Measurements from ENCODE around the gene DCTN3. TPM values are rescaled to one million over a fixed set of nuclear protein-coding genes. Genes with fewer than 3 reads are reported as not detected.

Gene DCTN3
- total and polyA plus RNA-seq, 10 of the 15 experiments (the other 5 are each of a cell fraction or from before 2014, with no cell fraction given), result 19.0 to 120 (median 71.8) TPM

GRCh38 chr9:34572628-34573027 lies 47.7 kb downstream of the DCTN3 start (continued):
- TF ChIP-seq ZBTB40 (IDR thresholded peaks at IDR 0.05; ENCODE audit: borderline replicate concordance) (no peak), ASH2L (IDR thresholded peaks at IDR 0.05; ENCODE audit: borderline replicate concordance, low read depth) (no peak)

- no peaks in the 10 kb centered on the region for H3K4me1 ChIP-seq (ENCODE audit: control insufficient read depth, insufficient read depth, low read length)
- FAIRE-seq (no peak), ATAC-seq (no peak), DNase-seq (ENCODE audit: low read depth, low spot score) (no peak)
- H3K4me3 ChIP-seq, result no peak overlapping the region
- CTCF ChIA-PET, result no interaction called here
- peaks cover 4 to 7% of the 10 kb centered on the region in 2 experiments; a peak in 3 of 4 replicates for H3K27me3 ChIP-seq (replicated peaks in 1 of 2; ENCODE audit: control insufficient read depth in 2 of 2, insufficient read depth in 2 of 2, low read length in 1 of 2)
- intact Hi-C loops (cut with micrococcal nuclease; ENCODE audit: unreplicated experiment) (no loop called here), in situ Hi-C loops (cut with MboI) (no loop called here)
- no TSS peak for BruUV-seq (replicated peaks)
- H3K4me2 ChIP-seq (ENCODE audit: control insufficient read depth, insufficient read depth), result no peak overlapping the region
- peaks cover 3% of the 10 kb centered on the region; the same call in 1 of the 2 replicates for H4K20me1 ChIP-seq (ENCODE audit: control insufficient read depth, insufficient read depth)
- POLR2A ChIA-PET, result no interaction called here
- H3K27ac ChIP-seq (ENCODE audit: control insufficient read depth, insufficient read depth), result no peak overlapping the region
- no peaks in the 10 kb centered on the region for H3K9me3 ChIP-seq (replicated peaks; ENCODE audit: control insufficient read depth, insufficient read depth, low read length)
- H3K36me3 ChIP-seq (ENCODE audit: control insufficient read depth in 2 of 2, insufficient read depth in 2 of 2, low read length in 1 of 2), result no peaks in the 10 kb centered on the region
- no peaks in the 10 kb centered on the region for H3K79me2 ChIP-seq (ENCODE audit: control insufficient read depth, insufficient read depth, low read length)
- no peak overlapping the region for H2AFZ ChIP-seq (ENCODE audit: control insufficient read depth, low read depth, low read length)
- H3K9ac ChIP-seq (ENCODE audit: control insufficient read depth, insufficient read depth, low read length), result no peak overlapping the region
- RAD21 ChIA-PET (ENCODE audit: unreplicated experiment), result no interaction called here
- TF ChIP-seq POU2F2 (IDR thresholded peaks at IDR 0.05; ENCODE audit: borderline replicate concordance, low read depth, low read length) (no peak), FOXK2 (IDR thresholded peaks at IDR 0.05) (no peak), STAT1 (conservative IDR thresholded peaks at IDR 0.05) (no peak), FOS (IDR thresholded peaks at IDR 0.05; ENCODE audit: borderline replicate concordance, extremely low read depth, insufficient read length) (no peak), MTA2 (IDR thresholded peaks at IDR 0.05; ENCODE audit: low read depth) (no peak), SPI1 (IDR thresholded peaks at IDR 0.05; ENCODE audit: borderline replicate concordance, insufficient read depth, low read depth, low read length) (peak; percentile 67), CHD1 (IDR thresholded peaks at IDR 0.05; ENCODE audit: low read depth, low read length) (no peak)
- SMC1A ChIA-PET (ENCODE audit: uncharacterized antibody, unreplicated experiment), result no interaction called here
These were observed 48.2 kb downstream of the DCTN3 start for GRCh38 chr9:34572092-34572491.

Data from GM12878 (cell line).